Neural progenitor cell (in vitro differentiated cells): ENCODE data around the gene ENOX2. TPM values are rescaled to one million over a fixed set of nuclear protein-coding genes. Genes with fewer than 3 reads are reported as not detected.
"Not testable (repeated sequence)": the region's sequence is repeated elsewhere in the genome, so short reads cannot be mapped to it uniquely, and the experiment has no call there.

Experiments
- DNase-seq: peaks from one replicate; pipeline ENCODE4 v3.0.0-alpha.2; 2016; ENCODE audit warnings: low spot score
- H2AFZ ChIP-seq: fragments of 200-600 bp; sonication (generic); replicated peaks from 2 replicates; pipeline ENCODE4 v1.6.1; 2016; ENCODE audit warnings: antibody characterized with exemption
- H3F3A ChIP-seq: fragments of 200-600 bp; sonication (generic); 2 replicates; pipeline ENCODE4 v1.6.1; 2016; ENCODE audit warnings: antibody characterized with exemption, low read depth
- H3K27ac ChIP-seq: fragments of 200-600 bp; sonication (generic); 2 replicates; pipeline ENCODE4 v1.5.1; 2016; ENCODE audit warnings: mild to moderate bottlenecking
- H3K27me3 ChIP-seq: fragments of 200-600 bp; sonication (generic); 2 replicates; pipeline ENCODE4 v1.6.1; 2016; ENCODE audit warnings: mild to moderate bottlenecking, moderate library complexity
- H3K36me3 ChIP-seq: fragments of 200-600 bp; sonication (generic); 2 replicates; pipeline ENCODE4 v1.5.1; 2016
- H3K4me1 ChIP-seq: fragments of 200-600 bp; sonication (generic); 2 replicates; pipeline ENCODE4 v1.6.1; 2016; ENCODE audit warnings: mixed run types
- H3K4me2 ChIP-seq: fragments of 200-600 bp; sonication (generic); 2 replicates; pipeline ENCODE4 v1.6.1; 2016
- H3K4me3 ChIP-seq: fragments of 200-600 bp; sonication (generic); 2 replicates; pipeline ENCODE4 v1.5.1; 2016
- H3K79me2 ChIP-seq: fragments of 200-600 bp; sonication (generic); 2 replicates; pipeline ENCODE4 v1.6.1; 2016; ENCODE audit warnings: low read depth
- H3K9ac ChIP-seq: fragments of 200-600 bp; sonication (generic); 2 replicates; pipeline ENCODE4 v1.6.1; 2016
- H3K9me3 ChIP-seq: fragments of 200-600 bp; sonication (generic); 2 replicates; pipeline ENCODE4 v1.5.1; 2016; ENCODE audit warnings: low read depth
- H4K20me1 ChIP-seq: fragments of 200-600 bp; sonication (generic); 2 replicates; pipeline ENCODE4 v1.6.1; 2016; ENCODE audit warnings: low read depth
- H3K27ac Mint-ChIP-seq: 3 replicates; pipeline ENCODE4 v1.8.0; 2021; ENCODE audit warnings: mixed read lengths
- H3K27me3 Mint-ChIP-seq: 2 replicates; pipeline ENCODE4 v1.8.0; 2022; ENCODE audit warnings: low read depth, mild to moderate bottlenecking, inconsistent platforms, moderate library complexity, mixed read lengths; ENCODE audit not compliant: insufficient read depth
- H3K36me3 Mint-ChIP-seq: 3 replicates; pipeline ENCODE4 v1.8.0; 2021; ENCODE audit warnings: mixed read lengths
- H3K4me1 Mint-ChIP-seq: 3 replicates; pipeline ENCODE4 v1.8.0; 2021; ENCODE audit warnings: mixed read lengths
- H3K4me3 Mint-ChIP-seq: 3 replicates; pipeline ENCODE4 v1.8.0; 2021; ENCODE audit warnings: mild to moderate bottlenecking, moderate library complexity, mixed read lengths
- H3K9me3 Mint-ChIP-seq: 3 replicates; pipeline ENCODE4 v1.8.0; 2020; ENCODE audit warnings: mixed read lengths
- CTCF ChIP-seq: fragments of 200-600 bp; sonication (generic); IDR thresholded peaks from 2 replicates; pipeline ENCODE4 v1.5.1; 2017; ENCODE audit warnings: antibody characterized with exemption, mild to moderate bottlenecking
- EZH2 ChIP-seq: fragments of 200-600 bp; sonication (generic); IDR thresholded peaks from 2 replicates; pipeline ENCODE4 v1.6.1; 2017; ENCODE audit warnings: antibody characterized with exemption, mild to moderate bottlenecking, moderate library complexity
- EZH2phosphoT487 ChIP-seq: fragments of 200-600 bp; sonication (generic); IDR thresholded peaks from 2 replicates; pipeline ENCODE4 v1.6.1; 2017; ENCODE audit warnings: antibody characterized with exemption
- total RNA-seq: library from RNA; depleted of rRNA; stranded (reverse); fragments of >200 nt; gene quantifications from 2 replicates; pipeline ENCODE4 v1.2.3, GENCODE V29; 2015; ENCODE audit warnings: low replicate concordance

ENOX2 gene
- total RNA-seq, 1 donor from 2014 or later, result 12.5 TPM

- no peaks in the 10 kb centered on the region for H3K4me1 Mint-ChIP-seq
- no peaks in the 10 kb centered on the region for H3K9me3 Mint-ChIP-seq
- no peak overlapping the region for H3K27ac Mint-ChIP-seq
- Histone ChIP-seq H3K4me2 (no peak overlapping the region), H3K4me1 (no peaks in the 10 kb centered on the region), H3K9ac (no peak overlapping the region), H3K36me3 (no peaks in the 10 kb centered on the region), H4K20me1 (no peaks in the 10 kb centered on the region), H3F3A (no peaks in the 10 kb centered on the region), H3K27me3 (peaks cover 5% of the 10 kb centered on the region), H3K4me3 (no peak overlapping the region), H3K27ac (no peak overlapping the region), H3K9me3 (no peaks in the 10 kb centered on the region), H2AFZ (no peak overlapping the region), H3K79me2 (no peaks in the 10 kb centered on the region)
- H3K4me3 Mint-ChIP-seq, result no peak overlapping the region
- no peaks in the 10 kb centered on the region for H3K36me3 Mint-ChIP-seq
- no peaks in the 10 kb centered on the region for H3K27me3 Mint-ChIP-seq
- TF ChIP-seq EZH2 (no peak), CTCF (no peak), EZH2phosphoT487 (no peak)
- DNase-seq, result no peak
These were observed 34.1 kb upstream of the ENOX2 start for GRCh38 chrX:130937101-130937500.

- Histone ChIP-seq H3K4me2 (no peak overlapping the region), H3K9me3 (no peaks in the 10 kb centered on the region), H3K27me3 (no peaks in the 10 kb centered on the region), H3K4me3 (no peak overlapping the region), H2AFZ (no peak overlapping the region), H4K20me1 (no peaks in the 10 kb centered on the region), H3F3A (no peaks in the 10 kb centered on the region), H3K27ac (no peak overlapping the region), H3K9ac (no peak overlapping the region), H3K4me1 (no peaks in the 10 kb centered on the region), H3K36me3 (no peaks in the 10 kb centered on the region), H3K79me2 (no peaks in the 10 kb centered on the region)
- TF ChIP-seq CTCF, result no peak
- no peak for TF ChIP-seq EZH2phosphoT487
- no peak for TF ChIP-seq EZH2
- no peaks in the 10 kb centered on the region for H3K36me3 Mint-ChIP-seq
- no peak for DNase-seq
- no peak overlapping the region for H3K27ac Mint-ChIP-seq
- no peaks in the 10 kb centered on the region for H3K4me1 Mint-ChIP-seq
- no peaks in the 10 kb centered on the region for H3K9me3 Mint-ChIP-seq
- peaks cover 2% of the 10 kb centered on the region for H3K27me3 Mint-ChIP-seq
- H3K4me3 Mint-ChIP-seq, result no peak overlapping the region
These were observed 30.3 kb upstream of the ENOX2 start for GRCh38 chrX:130933358-130933757.

GRCh38 chrX:130920405-130920804 lies 17.4 kb upstream of the ENOX2 start:
- H3K27me3 ChIP-seq, H3K36me3 Mint-ChIP-seq, H3K4me3 ChIP-seq, H4K20me1 ChIP-seq, H3K27ac ChIP-seq, H2AFZ ChIP-seq, DNase-seq, H3K27me3 Mint-ChIP-seq, H3K9ac ChIP-seq, H3K4me1 Mint-ChIP-seq, H3K4me3 Mint-ChIP-seq, H3K36me3 ChIP-seq, H3K79me2 ChIP-seq, H3K9me3 Mint-ChIP-seq, H3K9me3 ChIP-seq, H3K27ac Mint-ChIP-seq, H3F3A ChIP-seq, H3K4me2 ChIP-seq, H3K4me1 ChIP-seq: not testable (repeated sequence)

GRCh38 chrX:130919676-130920075 lies 16.7 kb upstream of the ENOX2 start:
- H3K4me1 ChIP-seq, H4K20me1 ChIP-seq, H2AFZ ChIP-seq, H3K9me3 Mint-ChIP-seq, H3K4me2 ChIP-seq, H3K4me3 ChIP-seq, H3K27ac ChIP-seq, H3K27ac Mint-ChIP-seq, H3F3A ChIP-seq, DNase-seq, H3K27me3 ChIP-seq, H3K36me3 Mint-ChIP-seq, H3K4me3 Mint-ChIP-seq, H3K4me1 Mint-ChIP-seq, H3K36me3 ChIP-seq, H3K9me3 ChIP-seq, H3K27me3 Mint-ChIP-seq, H3K9ac ChIP-seq, H3K79me2 ChIP-seq: not testable (repeated sequence)

GRCh38 chrX:130918498-130918897 lies 15.5 kb upstream of the ENOX2 start:
- H3K4me3 ChIP-seq, H3K4me2 ChIP-seq, H3K4me3 Mint-ChIP-seq, H3K27me3 ChIP-seq, H3K9me3 ChIP-seq, H3K9me3 Mint-ChIP-seq, H3K36me3 ChIP-seq, H3K9ac ChIP-seq, DNase-seq, H3K27ac ChIP-seq, H3K27me3 Mint-ChIP-seq, H3K36me3 Mint-ChIP-seq, H3K4me1 ChIP-seq, H3K4me1 Mint-ChIP-seq, H2AFZ ChIP-seq, H3K27ac Mint-ChIP-seq, H4K20me1 ChIP-seq, H3F3A ChIP-seq, H3K79me2 ChIP-seq: not testable (repeated sequence)
